ENCODE measurements around the gene HSDL2. TPM values are rescaled to one million over a fixed set of nuclear protein-coding genes. Genes with fewer than 3 reads are reported as not detected.

Gene HSDL2
- polyA plus RNA-seq, 1 experiment, result 47.0 TPM

- ChIA-PET POLR2A (interaction anchor here (0.8 to 1.6 kb wide), 3 partner anchors 11 to 231 kb away, joined by 3 to 5 read pairs (median 4); partner anchors contain the start of gene INIP), CTCF (interaction anchor here (0.6 kb wide), 2 partner anchors 9 to 25 kb away, joined by 3 read pairs; no protein-coding TSS in a partner anchor)
- Histone ChIP-seq H3K27ac (ENCODE audit: low read depth, low read length) (no peak overlapping the region), H3K9me3 (ENCODE audit: control insufficient read depth, insufficient read depth, low read length) (no peaks in the 10 kb centered on the region), H3K4me3 (ENCODE audit: low read depth, low read length) (peak overlapping the region; percentile 72), H3K27me3 (ENCODE audit: control insufficient read depth, insufficient read depth, low read length) (no peaks in the 10 kb centered on the region)
- TF ChIP-seq CTCF (IDR thresholded peaks at IDR 0.05; ENCODE audit: low read depth, low read length), result no peak
- no peak for DNase-seq (ENCODE audit: low read depth, low spot score)
These were observed 107.3 kb downstream of the HSDL2 start for GRCh38 chr9:112487008-112487798.

GRCh38 chr9:112487799-112488340, 108.0 kb downstream of the HSDL2 start:
- no peak for TF ChIP-seq CTCF (IDR thresholded peaks at IDR 0.05; ENCODE audit: low read depth, low read length)
- Histone ChIP-seq H3K4me3 (ENCODE audit: low read depth, low read length) (peak overlapping the region; percentile 72), H3K9me3 (ENCODE audit: control insufficient read depth, insufficient read depth, low read length) (no peaks in the 10 kb centered on the region), H3K27me3 (ENCODE audit: control insufficient read depth, insufficient read depth, low read length) (no peaks in the 10 kb centered on the region), H3K27ac (ENCODE audit: low read depth, low read length) (no peak overlapping the region)
- ChIA-PET CTCF (interaction anchor here (0.5 to 0.6 kb wide), 3 partner anchors 10 to 207 kb away, joined by 3 to 9 read pairs (median 3); no protein-coding TSS in a partner anchor), POLR2A (interaction anchor here (0.6 kb wide), 1 partner anchor 187 kb away, joined by 3 read pairs; no protein-coding TSS in a partner anchor)
- DNase-seq (ENCODE audit: low read depth, low spot score), result no peak

- H3K4me3 ChIP-seq (ENCODE audit: low read depth, low read length), result no peak overlapping the region
- POLR2A ChIA-PET, result interaction anchor here (0.7 kb wide), 1 partner anchor 42 kb away, joined by 4 read pairs; no protein-coding TSS in a partner anchor
- CTCF ChIA-PET, result interaction anchor here (0.8 kb wide), 1 partner anchor 222 kb away, joined by 3 read pairs; no protein-coding TSS in a partner anchor
- no peak for TF ChIP-seq CTCF (IDR thresholded peaks at IDR 0.05; ENCODE audit: low read depth, low read length)
- H3K27ac ChIP-seq (ENCODE audit: low read depth, low read length), result no peak overlapping the region
- no peaks in the 10 kb centered on the region for H3K27me3 ChIP-seq (ENCODE audit: control insufficient read depth, insufficient read depth, low read length)
- no peak for DNase-seq (ENCODE audit: low read depth, low spot score)
- H3K9me3 ChIP-seq (ENCODE audit: control insufficient read depth, insufficient read depth, low read length), result no peaks in the 10 kb centered on the region
These were observed 109.2 kb downstream of the HSDL2 start for GRCh38 chr9:112489039-112489546.

GRCh38 chr9:112489876-112490666, 110.2 kb downstream of the HSDL2 start:
- H3K4me3 ChIP-seq (ENCODE audit: low read depth, low read length), result no peak overlapping the region
- H3K9me3 ChIP-seq (ENCODE audit: control insufficient read depth, insufficient read depth, low read length), result peaks cover 7% of the 10 kb centered on the region
- no peaks in the 10 kb centered on the region for H3K27me3 ChIP-seq (ENCODE audit: control insufficient read depth, insufficient read depth, low read length)
- TF ChIP-seq CTCF (IDR thresholded peaks at IDR 0.05; ENCODE audit: low read depth, low read length), result no peak
- no peak overlapping the region for H3K27ac ChIP-seq (ENCODE audit: low read depth, low read length)
- POLR2A ChIA-PET, result no interaction called here
- CTCF ChIA-PET, result interaction anchor here (0.8 kb wide), 1 partner anchor 221 kb away, joined by 3 read pairs; no protein-coding TSS in a partner anchor
- no peak for DNase-seq (ENCODE audit: low read depth, low spot score)

Measured in AG04450 (cell line).